Measurements from ENCODE around the gene RTP3. TPM values are rescaled to one million over a fixed set of nuclear protein-coding genes. Genes with fewer than 3 reads are reported as not detected.

The RTP3 gene
- total RNA-seq, 1 donor from 2014 or later: not detected

- H3K27ac ChIP-seq: no peak overlapping the region
- H3K9me3 ChIP-seq: no peaks in the 10 kb centered on the region
- no peak for TF ChIP-seq CTCF (IDR thresholded peaks at IDR 0.05)
- ATAC-seq (no peak), DNase-seq (no peak)
- no peak overlapping the region for H3K4me3 ChIP-seq
- no peaks in the 10 kb centered on the region for H3K36me3 ChIP-seq
- intact Hi-C loops (cut with DNase I): no loop called here
- H3K4me1 ChIP-seq: peaks cover 10% of the 10 kb centered on the region
- H3K27me3 ChIP-seq (ENCODE audit: low read depth): no peaks in the 10 kb centered on the region
These were observed 26.9 kb upstream of the RTP3 start for GRCh38 chr3:46470831-46471230.

- no peak for TF ChIP-seq CTCF (IDR thresholded peaks at IDR 0.05)
- intact Hi-C loops (cut with DNase I): no loop called here
- Histone ChIP-seq H3K27me3 (ENCODE audit: low read depth) (no peaks in the 10 kb centered on the region), H3K9me3 (no peaks in the 10 kb centered on the region), H3K36me3 (no peaks in the 10 kb centered on the region), H3K4me3 (no peak overlapping the region), H3K4me1 (peaks cover 10% of the 10 kb centered on the region), H3K27ac (no peak overlapping the region)
- ATAC-seq: peak in 1 of 2 donors; percentile 25
- DNase-seq: no peak
These were observed 26.3 kb upstream of the RTP3 start for GRCh38 chr3:46471371-46471914.

- DNase-seq: no peak
- no peak overlapping the region for H3K27ac ChIP-seq
- intact Hi-C loops (cut with DNase I): no loop called here
These were observed 25.0 kb upstream of the RTP3 start for GRCh38 chr3:46472736-46473135.

GRCh38 chr3:46477145-46477544 lies 20.6 kb upstream of the RTP3 start:
- Histone ChIP-seq H3K27me3 (ENCODE audit: low read depth) (no peaks in the 10 kb centered on the region), H3K27ac (no peak overlapping the region), H3K4me3 (no peak overlapping the region), H3K4me1 (no peaks in the 10 kb centered on the region), H3K36me3 (no peaks in the 10 kb centered on the region), H3K9me3 (no peaks in the 10 kb centered on the region)
- no peak for DNase-seq
- ATAC-seq: no peak
- intact Hi-C loops (cut with DNase I): no loop called here
- no peak for TF ChIP-seq CTCF (IDR thresholded peaks at IDR 0.05)

More at GRCh38 chr3:46472736-46473135, 25.0 kb upstream of the RTP3 start:
- ATAC-seq: no peak
- no peak for TF ChIP-seq CTCF (IDR thresholded peaks at IDR 0.05)
- Histone ChIP-seq H3K9me3 (no peaks in the 10 kb centered on the region), H3K36me3 (no peaks in the 10 kb centered on the region), H3K27me3 (ENCODE audit: low read depth) (no peaks in the 10 kb centered on the region), H3K4me1 (peaks cover 10% of the 10 kb centered on the region), H3K4me3 (no peak overlapping the region)

DNA sequence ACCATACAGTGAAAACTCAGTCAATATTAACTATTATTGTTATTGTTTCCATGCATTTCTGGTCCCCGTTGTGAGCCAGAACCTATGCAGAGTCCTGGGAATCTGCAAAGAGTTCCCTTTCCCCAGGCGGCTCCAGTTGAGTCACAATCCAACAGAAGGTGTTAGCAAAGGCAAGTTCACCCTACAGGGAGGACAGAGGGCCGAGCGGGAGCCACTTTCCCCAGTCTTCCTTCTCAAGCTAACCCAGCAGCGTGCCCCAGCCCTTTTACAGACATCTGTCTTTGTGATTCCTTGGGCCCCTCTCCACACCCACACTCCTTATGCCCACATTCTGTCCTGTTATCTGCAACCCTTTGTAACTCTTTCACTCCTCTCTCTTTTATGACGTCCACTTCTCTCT lies 20.0 kb upstream of the RTP3 start:
- no peaks in the 10 kb centered on the region for H3K36me3 ChIP-seq
- H3K4me3 ChIP-seq: no peak overlapping the region
- TF ChIP-seq CTCF (IDR thresholded peaks at IDR 0.05): no peak
- intact Hi-C loops (cut with DNase I): no loop called here
- no peaks in the 10 kb centered on the region for H3K4me1 ChIP-seq
- H3K9me3 ChIP-seq: no peaks in the 10 kb centered on the region
- H3K27me3 ChIP-seq (ENCODE audit: low read depth): no peaks in the 10 kb centered on the region
- no peak overlapping the region for H3K27ac ChIP-seq
- no peak for DNase-seq
- no peak for ATAC-seq

All from lower lobe of right lung (tissue), 2 donors.